Raji (cell line): Measurements from ENCODE around the gene WWC2.

Experiments used
- POLR2A ChIP-seq: IDR thresholded peaks from 2 replicates; pipeline ENCODE4 v1.6.1; 2011; ENCODE audit warnings: low read depth, low read length, control low read depth; ENCODE audit not compliant: insufficient read depth

WWC2 gene

GRCh38 chr4:183202523-183202922, 103.5 kb downstream of the WWC2 start:
- TF ChIP-seq POLR2A: no peak

GRCh38 chr4:183204793-183205192, 105.7 kb downstream of the WWC2 start:
- no peak for TF ChIP-seq POLR2A

- TF ChIP-seq POLR2A: no peak
Measured at GRCh38 chr4:183205193-183205592, 106.1 kb downstream of the WWC2 start.

GRCh38 chr4:183205709-183206108, 106.7 kb downstream of the WWC2 start:
- no peak for TF ChIP-seq POLR2A

GRCh38 chr4:183211533-183211932, 112.5 kb downstream of the WWC2 start:
- TF ChIP-seq POLR2A: no peak

GRCh38 chr4:183213996-183214395, 114.9 kb downstream of the WWC2 start:
- no peak for TF ChIP-seq POLR2A

GRCh38 chr4:183214912-183215488, 115.9 kb downstream of the WWC2 start:
- TF ChIP-seq POLR2A: no peak

- no peak for TF ChIP-seq POLR2A
Measured at GRCh38 chr4:183220236-183220635, 121.2 kb downstream of the WWC2 start.

- no peak for TF ChIP-seq POLR2A
Measured at GRCh38 chr4:183223053-183223452, 124.0 kb downstream of the WWC2 start.

- TF ChIP-seq POLR2A: no peak
Measured at GRCh38 chr4:183229397-183229796, 130.3 kb downstream of the WWC2 start.

GRCh38 chr4:183240581-183241321, 141.7 kb downstream of the WWC2 start:
- no peak for TF ChIP-seq POLR2A

- no peak for TF ChIP-seq POLR2A
Measured at GRCh38 chr4:183241322-183241640, 142.2 kb downstream of the WWC2 start.

- no peak for TF ChIP-seq POLR2A
Measured at GRCh38 chr4:183241721-183242151, 142.7 kb downstream of the WWC2 start.

GRCh38 chr4:183242291-183242690, 143.2 kb downstream of the WWC2 start:
- no peak for TF ChIP-seq POLR2A

GRCh38 chr4:183244019-183244418, 145.0 kb downstream of the WWC2 start:
- TF ChIP-seq POLR2A: no peak

- TF ChIP-seq POLR2A: no peak
Measured at GRCh38 chr4:183244506-183244905, 145.4 kb downstream of the WWC2 start.

GRCh38 chr4:183248201-183248600, 149.1 kb downstream of the WWC2 start:
- TF ChIP-seq POLR2A: no peak
